AG04449 (cell line): ENCODE results near the gene DENND1A.

ENCODE experiments used
- CTCF ChIA-PET: fragments of 350-600 bp; formaldehyde crosslinking; extraction: SDS; loops from one replicate; lab custom pipeline; 2021; ENCODE audit warnings: antibody characterized with exemption; lab: Yijun Ruan, JAX
- POLR2A ChIA-PET: fragments of 400-600, 350-600 bp; formaldehyde crosslinking; extraction: SDS; loops from one replicate; lab custom pipeline; 2020; ENCODE audit warnings: antibody characterized with exemption, inconsistent platforms; lab: Yijun Ruan, JAX
- DNase-seq: peaks from one replicate; pipeline ENCODE4 v3.0.0-alpha.2; 2010; ENCODE audit warnings: low read depth, low spot score
- H3K4me3 ChIP-seq: 2 replicates; pipeline ENCODE4 v1.5.1; 2011; ENCODE audit warnings: low read depth, mild to moderate bottlenecking, control low read depth, low read length
- CTCF ChIP-seq: IDR thresholded peaks from one replicate; pipeline ENCODE4 v1.5.1; 2011; ENCODE audit warnings: mild to moderate bottlenecking, moderate library complexity, low read length, control low read depth, inconsistent platforms; ENCODE audit not compliant: insufficient read depth; ENCODE audit errors: missing control alignments

The DENND1A gene

GRCh38 chr9:123835821-123836220, 94.1 kb downstream of the DENND1A start:
- H3K4me3 ChIP-seq, result no peak overlapping the region
- no peak for DNase-seq
- ChIA-PET CTCF (no interaction called here), POLR2A (no interaction called here)
- no peak for TF ChIP-seq CTCF

GRCh38 chr9:123834889-123835562, 94.9 kb downstream of the DENND1A start:
- CTCF ChIA-PET, result interaction anchor here (1.0 to 1.2 kb wide), 3 partner anchors 10 to 207 kb away, joined by 3 to 4 read pairs (median 3); no protein-coding TSS in a partner anchor
- no peak for TF ChIP-seq CTCF
- no peak overlapping the region for H3K4me3 ChIP-seq
- POLR2A ChIA-PET, result no interaction called here
- no peak for DNase-seq

- ChIA-PET POLR2A (no interaction called here), CTCF (interaction anchor here (0.5 to 1.3 kb wide), 6 partner anchors 9 to 208 kb away, joined by 3 to 4 read pairs (median 3); no protein-coding TSS in a partner anchor)
- H3K4me3 ChIP-seq, result no peak overlapping the region
- no peak for TF ChIP-seq CTCF
- DNase-seq, result no peak
Observed at GRCh38 chr9:123834218-123834888, 95.6 kb downstream of the DENND1A start.

GRCh38 chr9:123832858-123833650, 96.9 kb downstream of the DENND1A start:
- ChIA-PET POLR2A (no interaction called here), CTCF (interaction anchor here (0.7 to 1.3 kb wide), 4 partner anchors 10 to 36 kb away, joined by 3 to 4 read pairs (median 3); no protein-coding TSS in a partner anchor)
- no peak for TF ChIP-seq CTCF
- no peak overlapping the region for H3K4me3 ChIP-seq
- no peak for DNase-seq

GRCh38 chr9:123832176-123832575, 97.8 kb downstream of the DENND1A start:
- TF ChIP-seq CTCF, result no peak
- DNase-seq, result no peak
- H3K4me3 ChIP-seq, result no peak overlapping the region
- CTCF ChIA-PET, result interaction anchor here (1.2 kb wide), 1 partner anchor 35 kb away, joined by 3 read pairs; no protein-coding TSS in a partner anchor
- POLR2A ChIA-PET, result no interaction called here

- TF ChIP-seq CTCF, result no peak
- DNase-seq, result no peak
- ChIA-PET POLR2A (no interaction called here), CTCF (no interaction called here)
- H3K4me3 ChIP-seq, result no peak overlapping the region
Observed at GRCh38 chr9:123828449-123828848, 101.5 kb downstream of the DENND1A start.
